Tibial nerve (tissue), 3 donors: ENCODE results near the gene CACNA1S.

Source experiments
- CTCF ChIP-seq, 5 experiments: fragments of 200-600 bp in 3 of 5; fragments of 450-650 bp in 2 of 5; sonication (generic) in 3 of 5; IDR thresholded peaks; one replicate each; pipeline ENCODE4 v1.5.1; 2016 to 2019; ENCODE audit warnings: antibody characterized with exemption in 5 of 5, mild to moderate bottlenecking in 3 of 5, moderate library complexity in 2 of 5
- POLR2A ChIP-seq, 2 donors: fragments of 450-650 bp; IDR thresholded peaks; one replicate each; pipeline ENCODE4 v1.6.1; 2017; ENCODE audit warnings: antibody characterized with exemption in 2 of 2, mild to moderate bottlenecking in 2 of 2, moderate library complexity in 2 of 2

- no peak for TF ChIP-seq CTCF (IDR thresholded peaks at IDR 0.05)
- no peak for TF ChIP-seq POLR2A (IDR thresholded peaks at IDR 0.05)
These were observed 91.3 kb downstream of the CACNA1S start for GRCh38 chr1:201020721-201021629.
